ENCODE data around the gene NFAM1.

The NFAM1 gene
- 0 to 1.1 (median 0.19) reads per million in 4 donors for total RNA-seq

- DNase-seq, result no peak
Measured at GRCh38 chr22:42432020-42432596, at the start of gene NFAM1. Gene NFAM1 (minus strand): TSS chr22:42432403. CDS start chr22:42432357, 46 bp downstream.

- DNase-seq, result no peak
Measured at GRCh38 chr22:42475122-42475521, 42.9 kb upstream of the NFAM1 start.

GRCh38 chr22:42473484-42474193, 41.4 kb upstream of the NFAM1 start:
- peak in 2 of 5 donors; percentile 8 to 47 for DNase-seq

- DNase-seq, result no peak
Measured at GRCh38 chr22:42472671-42473070, 40.5 kb upstream of the NFAM1 start.

GRCh38 chr22:42471441-42471840, 39.2 kb upstream of the NFAM1 start:
- DNase-seq, result no peak

- no peak for DNase-seq
Measured at GRCh38 chr22:42470366-42471082, 38.3 kb upstream of the NFAM1 start.

- DNase-seq, result no peak
Measured at GRCh38 chr22:42468841-42469240, 36.6 kb upstream of the NFAM1 start.

GRCh38 chr22:42462016-42462415, 29.8 kb upstream of the NFAM1 start:
- no peak for DNase-seq

GRCh38 chr22:42461511-42461910, 29.3 kb upstream of the NFAM1 start:
- DNase-seq, result no peak

GRCh38 chr22:42459287-42460063, 27.3 kb upstream of the NFAM1 start:
- no peak for DNase-seq

GRCh38 chr22:42452916-42453315, 20.7 kb upstream of the NFAM1 start:
- DNase-seq, result no peak

- DNase-seq, result no peak
Measured at GRCh38 chr22:42452456-42452855, 20.3 kb upstream of the NFAM1 start.

- DNase-seq, result no peak
Measured at GRCh38 chr22:42451499-42452145, 19.4 kb upstream of the NFAM1 start.

- DNase-seq, result no peak
Measured at GRCh38 chr22:42450862-42451261, 18.7 kb upstream of the NFAM1 start.

GRCh38 chr22:42446151-42446550, 13.9 kb upstream of the NFAM1 start:
- DNase-seq, result no peak

GRCh38 chr22:42444077-42444904, 12.1 kb upstream of the NFAM1 start:
- peak; percentile 55 to 85 (median 67) for DNase-seq

GRCh38 chr22:42443240-42444076, 11.3 kb upstream of the NFAM1 start:
- peak in 1 of 5 donors; percentile 3 for DNase-seq

GRCh38 chr22:42442748-42443147, 10.5 kb upstream of the NFAM1 start:
- DNase-seq, result no peak

- no peak for DNase-seq
Measured at GRCh38 chr22:42440728-42441127, 8.5 kb upstream of the NFAM1 start.

GRCh38 chr22:42439821-42440674, 7.8 kb upstream of the NFAM1 start:
- peak in 1 of 5 donors; percentile 10 for DNase-seq
